ENCODE measurements around the gene TCN2.

TCN2 gene

GRCh38 chr22:30673136-30673535 is 66.2 kb downstream of the TCN2 start:
- no peak for TF ChIP-seq POLR2AphosphoS5 (IDR thresholded peaks at IDR 0.05; ENCODE audit: low read depth, low read length)
- TF ChIP-seq, protein P1, sequence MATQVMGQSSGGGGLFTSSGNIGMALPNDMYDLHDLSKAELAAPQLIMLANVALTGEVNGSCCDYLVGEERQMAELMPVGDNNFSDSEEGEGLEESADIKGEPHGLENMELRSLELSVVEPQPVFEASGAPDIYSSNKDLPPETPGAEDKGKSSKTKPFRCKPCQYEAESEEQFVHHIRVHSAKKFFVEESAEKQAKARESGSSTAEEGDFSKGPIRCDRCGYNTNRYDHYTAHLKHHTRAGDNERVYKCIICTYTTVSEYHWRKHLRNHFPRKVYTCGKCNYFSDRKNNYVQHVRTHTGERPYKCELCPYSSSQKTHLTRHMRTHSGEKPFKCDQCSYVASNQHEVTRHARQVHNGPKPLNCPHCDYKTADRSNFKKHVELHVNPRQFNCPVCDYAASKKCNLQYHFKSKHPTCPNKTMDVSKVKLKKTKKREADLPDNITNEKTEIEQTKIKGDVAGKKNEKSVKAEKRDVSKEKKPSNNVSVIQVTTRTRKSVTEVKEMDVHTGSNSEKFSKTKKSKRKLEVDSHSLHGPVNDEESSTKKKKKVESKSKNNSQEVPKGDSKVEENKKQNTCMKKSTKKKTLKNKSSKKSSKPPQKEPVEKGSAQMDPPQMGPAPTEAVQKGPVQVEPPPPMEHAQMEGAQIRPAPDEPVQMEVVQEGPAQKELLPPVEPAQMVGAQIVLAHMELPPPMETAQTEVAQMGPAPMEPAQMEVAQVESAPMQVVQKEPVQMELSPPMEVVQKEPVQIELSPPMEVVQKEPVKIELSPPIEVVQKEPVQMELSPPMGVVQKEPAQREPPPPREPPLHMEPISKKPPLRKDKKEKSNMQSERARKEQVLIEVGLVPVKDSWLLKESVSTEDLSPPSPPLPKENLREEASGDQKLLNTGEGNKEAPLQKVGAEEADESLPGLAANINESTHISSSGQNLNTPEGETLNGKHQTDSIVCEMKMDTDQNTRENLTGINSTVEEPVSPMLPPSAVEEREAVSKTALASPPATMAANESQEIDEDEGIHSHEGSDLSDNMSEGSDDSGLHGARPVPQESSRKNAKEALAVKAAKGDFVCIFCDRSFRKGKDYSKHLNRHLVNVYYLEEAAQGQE (IDR thresholded peaks at IDR 0.05; ENCODE audit: insufficient read depth in 1 of 2, low read depth in 2 of 2, low read length in 2 of 2) = no peak
- TF ChIP-seq TAF1 (IDR thresholded peaks at IDR 0.05; ENCODE audit: borderline replicate concordance, insufficient read depth, low read length) = no peak
- TF ChIP-seq FOXP2 (optimal IDR thresholded peaks at IDR 0.05; ENCODE audit: borderline replicate concordance, extremely low read depth, extremely low read length, insufficient read depth) = no peak
- no peak for TF ChIP-seq SIN3A (IDR thresholded peaks at IDR 0.05; ENCODE audit: borderline replicate concordance, insufficient read depth, low read length)

DNA sequence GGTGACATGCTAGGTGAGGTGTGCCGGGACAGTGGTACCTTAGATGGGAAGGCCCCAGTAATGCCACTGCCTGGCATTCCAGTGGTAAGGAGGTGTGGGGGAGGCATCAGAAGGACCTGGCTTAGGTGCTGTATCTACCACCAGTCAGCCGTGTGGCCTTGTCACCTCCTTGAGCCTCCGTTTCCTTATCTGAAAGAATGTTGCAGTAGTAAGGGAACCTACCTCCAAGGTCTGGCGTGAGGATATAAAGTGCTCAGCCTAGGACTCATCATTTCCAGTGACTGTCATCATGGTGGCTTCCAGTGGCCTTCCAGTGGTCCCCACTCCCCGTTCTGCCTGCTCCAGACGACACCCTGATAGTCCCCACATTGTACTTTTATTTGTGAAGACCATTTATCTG is 67.5 kb downstream of the TCN2 start:
- TF ChIP-seq TAF1 (IDR thresholded peaks at IDR 0.05; ENCODE audit: borderline replicate concordance, insufficient read depth, low read length) (no peak), POLR2AphosphoS5 (IDR thresholded peaks at IDR 0.05; ENCODE audit: low read depth, low read length) (no peak), FOXP2 (optimal IDR thresholded peaks at IDR 0.05; ENCODE audit: borderline replicate concordance, extremely low read depth, extremely low read length, insufficient read depth) (no peak), SIN3A (IDR thresholded peaks at IDR 0.05; ENCODE audit: borderline replicate concordance, insufficient read depth, low read length) (no peak)
- TF ChIP-seq, protein P1 (IDR thresholded peaks at IDR 0.05; ENCODE audit: insufficient read depth in 1 of 2, low read depth in 2 of 2, low read length in 2 of 2) = no peak

DNA sequence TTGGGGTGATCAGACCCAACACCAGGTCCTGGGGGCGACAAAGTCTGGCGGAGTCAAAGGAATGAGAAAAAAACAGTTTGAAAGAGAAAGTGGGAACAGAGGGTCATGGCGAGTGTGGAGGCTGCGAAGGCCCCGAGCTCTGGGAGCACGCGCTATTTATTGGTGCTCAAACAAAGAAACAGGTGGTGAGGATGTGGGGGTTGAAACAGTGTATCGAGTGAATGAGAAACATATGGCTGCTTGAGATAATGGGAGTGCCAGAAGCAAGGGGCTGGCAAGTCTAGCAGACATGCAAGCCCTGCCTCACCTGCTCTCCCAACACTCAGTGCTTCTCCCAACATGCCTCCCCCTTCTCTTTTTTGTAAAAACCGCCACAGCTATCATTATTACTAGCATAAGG is 68.5 kb downstream of the TCN2 start:
- no peak for TF ChIP-seq SIN3A (IDR thresholded peaks at IDR 0.05; ENCODE audit: borderline replicate concordance, insufficient read depth, low read length)
- no peak for TF ChIP-seq POLR2AphosphoS5 (IDR thresholded peaks at IDR 0.05; ENCODE audit: low read depth, low read length)
- TF ChIP-seq, protein P1 (IDR thresholded peaks at IDR 0.05; ENCODE audit: insufficient read depth in 1 of 2, low read depth in 2 of 2, low read length in 2 of 2) = no peak
- TF ChIP-seq FOXP2 (optimal IDR thresholded peaks at IDR 0.05; ENCODE audit: borderline replicate concordance, extremely low read depth, extremely low read length, insufficient read depth) = no peak
- no peak for TF ChIP-seq TAF1 (IDR thresholded peaks at IDR 0.05; ENCODE audit: borderline replicate concordance, insufficient read depth, low read length)
